Measurements from ENCODE around the gene ITPRIP. TPM values are rescaled to one million over a fixed set of nuclear protein-coding genes. Genes with fewer than 3 reads are reported as not detected.

The ITPRIP gene
- total RNA-seq, 1 donor from 2014 or later: 51.0 TPM

GRCh38 chr10:104307576-104308438, 30.5 kb downstream of the ITPRIP start:
- Histone ChIP-seq H3K27me3 (no peaks in the 10 kb centered on the region), H3K27ac (peak overlapping the region; percentile 6 to 81), H3K4me1 (peaks cover 0 to 30% of the 10 kb centered on the region in 2 donors), H3K4me3 (no peak overlapping the region), H3K9me3 (no peaks in the 10 kb centered on the region), H3K36me3 (peaks cover 0 to 14% of the 10 kb centered on the region in 2 donors)
- intact Hi-C loops (cut with DNase I): no loop called here
- DNase-seq (ENCODE audit: low spot score in 2 of 2): peak in 1 of 2 donors; percentile 63
- TF ChIP-seq CTCF (IDR thresholded peaks at IDR 0.05): no peak

- H3K27ac ChIP-seq: no peak overlapping the region
- intact Hi-C loops (cut with DNase I): no loop called here
Observed at GRCh38 chr10:104306897-104307296, 31.4 kb downstream of the ITPRIP start.

GRCh38 chr10:104304927-104305326, 33.3 kb downstream of the ITPRIP start:
- intact Hi-C loops (cut with DNase I): loop anchor here (2.0 kb wide), 1 partner anchor 48 kb away; the partner anchor contains the start of gene CFAP58
- Histone ChIP-seq H3K36me3 (no peaks in the 10 kb centered on the region), H3K27me3 (no peaks in the 10 kb centered on the region), H3K9me3 (no peaks in the 10 kb centered on the region), H3K4me1 (peaks cover 6 to 27% of the 10 kb centered on the region in 2 donors), H3K4me3 (no peak overlapping the region), H3K27ac (peak overlapping the region; percentile 1 to 63)
- TF ChIP-seq CTCF (IDR thresholded peaks at IDR 0.05): no peak
- peak in 1 of 2 donors; percentile 62 for DNase-seq (ENCODE audit: low spot score in 2 of 2)

More at GRCh38 chr10:104306897-104307296, 31.4 kb downstream of the ITPRIP start:
- TF ChIP-seq CTCF (IDR thresholded peaks at IDR 0.05): no peak
- H3K36me3 ChIP-seq: peaks cover 0 to 9% of the 10 kb centered on the region in 2 donors
- peaks cover 0 to 28% of the 10 kb centered on the region in 2 donors for H3K4me1 ChIP-seq
- DNase-seq (ENCODE audit: low spot score in 2 of 2): peak in 1 of 2 donors; percentile 57
- no peak overlapping the region for H3K4me3 ChIP-seq
- H3K9me3 ChIP-seq: no peaks in the 10 kb centered on the region
- no peaks in the 10 kb centered on the region for H3K27me3 ChIP-seq

- no peaks in the 10 kb centered on the region for H3K9me3 ChIP-seq
- DNase-seq (ENCODE audit: low spot score in 2 of 2): no peak
- H3K27me3 ChIP-seq: no peaks in the 10 kb centered on the region
- H3K36me3 ChIP-seq: no peaks in the 10 kb centered on the region
- no peak overlapping the region for H3K4me3 ChIP-seq
- no peak for TF ChIP-seq CTCF (IDR thresholded peaks at IDR 0.05)
- H3K4me1 ChIP-seq: peaks cover 6 to 27% of the 10 kb centered on the region in 2 donors
- peak overlapping the region in 1 of 2 donors; percentile 9 for H3K27ac ChIP-seq
- intact Hi-C loops (cut with DNase I): loop anchor here (2.0 kb wide), 1 partner anchor 48 kb away; the partner anchor contains the start of gene CFAP58
Observed at GRCh38 chr10:104304356-104304745, 33.9 kb downstream of the ITPRIP start.

GRCh38 chr10:104303594-104304355, 34.5 kb downstream of the ITPRIP start:
- peak in 1 of 2 donors; percentile 45 for DNase-seq (ENCODE audit: low spot score in 2 of 2)
- no peaks in the 10 kb centered on the region for H3K36me3 ChIP-seq
- H3K4me1 ChIP-seq: peaks cover 6 to 29% of the 10 kb centered on the region in 2 donors
- TF ChIP-seq CTCF (IDR thresholded peaks at IDR 0.05): no peak
- H3K27me3 ChIP-seq: no peaks in the 10 kb centered on the region
- H3K4me3 ChIP-seq: no peak overlapping the region
- no peaks in the 10 kb centered on the region for H3K9me3 ChIP-seq
- H3K27ac ChIP-seq: peak overlapping the region in 1 of 2 donors; percentile 9
- intact Hi-C loops (cut with DNase I): loop anchor here (2.0 kb wide), 1 partner anchor 49 kb away; the partner anchor contains the start of gene CFAP58
